ENCODE results near the gene PHC2.

Gene PHC2

GRCh38 chr1:33393524-33393923, 37.4 kb downstream of the PHC2 start:
- Histone ChIP-seq H3K9me3 (no peaks in the 10 kb centered on the region), H3K4me3 (no peak overlapping the region), H3K4me1 (peaks cover 0 to 28% (median 9%) of the 10 kb centered on the region in 4 donors), H3K27me3 (no peaks in the 10 kb centered on the region), H3K27ac (no peak overlapping the region), H3K36me3 (no peaks in the 10 kb centered on the region)
- DNase-seq, result no peak
- TF ChIP-seq CTCF (IDR thresholded peaks at IDR 0.05), result no peak
- intact Hi-C loops (cut with DNase I; ENCODE audit: low total_unique reads), result no loop called here

GRCh38 chr1:33392639-33393038, 38.3 kb downstream of the PHC2 start:
- no peaks in the 10 kb centered on the region for H3K9me3 ChIP-seq
- peaks cover 0 to 30% (median 9%) of the 10 kb centered on the region in 4 donors for H3K4me1 ChIP-seq
- no peak for DNase-seq
- H3K27me3 ChIP-seq, result no peaks in the 10 kb centered on the region
- H3K36me3 ChIP-seq, result no peaks in the 10 kb centered on the region
- no peak overlapping the region for H3K4me3 ChIP-seq
- intact Hi-C loops (cut with DNase I; ENCODE audit: low total_unique reads), result no loop called here
- H3K27ac ChIP-seq, result no peak overlapping the region
- TF ChIP-seq CTCF (IDR thresholded peaks at IDR 0.05), result no peak

- H3K4me3 ChIP-seq, result no peak overlapping the region
- no peaks in the 10 kb centered on the region for H3K36me3 ChIP-seq
- H3K27me3 ChIP-seq, result no peaks in the 10 kb centered on the region
- H3K27ac ChIP-seq, result no peak overlapping the region
- intact Hi-C loops (cut with DNase I; ENCODE audit: low total_unique reads), result no loop called here
- peaks cover 0 to 30% (median 9%) of the 10 kb centered on the region in 4 donors for H3K4me1 ChIP-seq
- no peak for TF ChIP-seq CTCF (IDR thresholded peaks at IDR 0.05)
- DNase-seq, result no peak
- H3K9me3 ChIP-seq, result no peaks in the 10 kb centered on the region
Measured at GRCh38 chr1:33392206-33392605, 38.7 kb downstream of the PHC2 start.

- no peak for TF ChIP-seq CTCF (IDR thresholded peaks at IDR 0.05)
- Histone ChIP-seq H3K27me3 (no peaks in the 10 kb centered on the region), H3K36me3 (no peaks in the 10 kb centered on the region), H3K4me3 (no peak overlapping the region), H3K9me3 (no peaks in the 10 kb centered on the region), H3K4me1 (peaks cover 0 to 30% (median 9%) of the 10 kb centered on the region in 4 donors), H3K27ac (no peak overlapping the region)
- intact Hi-C loops (cut with DNase I; ENCODE audit: low total_unique reads), result no loop called here
- no peak for DNase-seq
Measured at GRCh38 chr1:33391343-33392078, 39.4 kb downstream of the PHC2 start.

- Histone ChIP-seq H3K4me1 (peaks cover 0 to 30% (median 9%) of the 10 kb centered on the region in 4 donors), H3K9me3 (no peaks in the 10 kb centered on the region), H3K36me3 (no peaks in the 10 kb centered on the region), H3K4me3 (no peak overlapping the region), H3K27ac (no peak overlapping the region), H3K27me3 (no peaks in the 10 kb centered on the region)
- intact Hi-C loops (cut with DNase I; ENCODE audit: low total_unique reads), result no loop called here
- DNase-seq, result no peak
- no peak for TF ChIP-seq CTCF (IDR thresholded peaks at IDR 0.05)
Measured at GRCh38 chr1:33390542-33390941, 40.4 kb downstream of the PHC2 start.
